Fibroblast of skin of left quadriceps (primary cell): ENCODE results near the gene FGD6.
"Not testable (repeated sequence)": the region's sequence is repeated elsewhere in the genome, so short reads cannot be mapped to it uniquely, and the experiment has no call there.

ENCODE experiments used
- DNase-seq, 2 experiments: peaks; one replicate each; pipeline ENCODE4 v3.0.0-alpha.2; 2013; ENCODE audit warnings: low read depth in 2 of 2

The FGD6 gene

GRCh38 chr12:95205016-95205624, 12.1 kb downstream of the FGD6 start:
- no peak for DNase-seq

- DNase-seq: peak; percentile 81 to 83
Measured at GRCh38 chr12:95204141-95204866, 13.0 kb downstream of the FGD6 start.

GRCh38 chr12:95203487-95204030, 13.7 kb downstream of the FGD6 start:
- DNase-seq: no peak

GRCh38 chr12:95202691-95203486, 14.4 kb downstream of the FGD6 start:
- no peak for DNase-seq

GRCh38 chr12:95201056-95201670, 16.1 kb downstream of the FGD6 start:
- no peak for DNase-seq

GRCh38 chr12:95200128-95200894, 17.0 kb downstream of the FGD6 start:
- no peak for DNase-seq

GRCh38 chr12:95198914-95199313, 18.4 kb downstream of the FGD6 start:
- DNase-seq: no peak

GRCh38 chr12:95197636-95198035, 19.6 kb downstream of the FGD6 start:
- DNase-seq: no peak

- DNase-seq: not testable (repeated sequence)
Measured at GRCh38 chr12:95196875-95197569, 20.2 kb downstream of the FGD6 start.

- no peak for DNase-seq
Measured at GRCh38 chr12:95195122-95195521, 22.1 kb downstream of the FGD6 start.

GRCh38 chr12:95193139-95193538, 24.1 kb downstream of the FGD6 start:
- DNase-seq: no peak

GRCh38 chr12:95192271-95192670, 25.0 kb downstream of the FGD6 start:
- no peak for DNase-seq

GRCh38 chr12:95191060-95191696, 26.1 kb downstream of the FGD6 start:
- no peak for DNase-seq

GRCh38 chr12:95187865-95188415, 29.3 kb downstream of the FGD6 start:
- DNase-seq: no peak

GRCh38 chr12:95185854-95186253, 31.4 kb downstream of the FGD6 start:
- no peak for DNase-seq

- no peak for DNase-seq
Measured at GRCh38 chr12:95185072-95185471, 32.2 kb downstream of the FGD6 start.

GRCh38 chr12:95184121-95184520, 33.1 kb downstream of the FGD6 start:
- no peak for DNase-seq

GRCh38 chr12:95182868-95183415, 34.3 kb downstream of the FGD6 start:
- peak in 1 of 2 experiments; percentile 35 for DNase-seq

GRCh38 chr12:95181103-95181502, 36.2 kb downstream of the FGD6 start:
- DNase-seq: no peak
